ENCODE results near the gene FBXW5. TPM values are rescaled to one million over a fixed set of nuclear protein-coding genes. Genes with fewer than 3 reads are reported as not detected.

FBXW5 gene
- total RNA-seq, 1 experiment from 2014 or later = 66.8 TPM

- H3K27me3 ChIP-seq (replicated peaks; ENCODE audit: control insufficient read depth, insufficient read depth, low read length) = no peaks in the 10 kb centered on the region
- ChIA-PET POLR2A (no interaction called here), CTCF (interaction anchor here (0.6 kb wide), 3 partner anchors 11 to 623 kb away, joined by 3 to 5 read pairs (median 4); no protein-coding TSS in a partner anchor)
- peak overlapping the region; percentile 35 for H3K27ac Mint-ChIP-seq (ENCODE audit: unreplicated experiment)
- no peaks in the 10 kb centered on the region for H3K36me3 ChIP-seq (ENCODE audit: control insufficient read depth, insufficient read depth, low read length)
- no TSS peak for BruUV-seq (replicated peaks)
- H3K4me3 Mint-ChIP-seq (ENCODE audit: unreplicated experiment) = no peak overlapping the region
- peaks cover 12% of the 10 kb centered on the region for H3K9me3 Mint-ChIP-seq (ENCODE audit: unreplicated experiment)
- peaks cover 6% of the 10 kb centered on the region for H3K36me3 Mint-ChIP-seq (ENCODE audit: insufficient read depth, unreplicated experiment)
- no peak for TF ChIP-seq CTCF (IDR thresholded peaks at IDR 0.05; ENCODE audit: insufficient read depth in 1 of 2, low read depth in 1 of 2, low read length in 1 of 2, severe bottlenecking in 1 of 2, unreplicated experiment in 1 of 2)
- H3K4me1 ChIP-seq = peaks cover 11% of the 10 kb centered on the region
- intact Hi-C loops (cut with micrococcal nuclease; ENCODE audit: unreplicated experiment) = no loop called here
- DNase-seq = no peak
- no peaks in the 10 kb centered on the region for H3K4me1 Mint-ChIP-seq (ENCODE audit: low read depth, unreplicated experiment)
- H3K27me3 Mint-ChIP-seq (ENCODE audit: insufficient read depth, unreplicated experiment) = no peaks in the 10 kb centered on the region
- H3K4me3 ChIP-seq (ENCODE audit: low read depth, low read length) = no peak overlapping the region
- H3K9me3 ChIP-seq = no peaks in the 10 kb centered on the region
Measured at GRCh38 chr9:136958898-136959850, 14.6 kb upstream of the FBXW5 start.

GRCh38 chr9:136958473-136958872, 13.9 kb upstream of the FBXW5 start:
- Mint-ChIP-seq H3K27me3 (ENCODE audit: insufficient read depth, unreplicated experiment) (no peaks in the 10 kb centered on the region), H3K27ac (ENCODE audit: unreplicated experiment) (no peak overlapping the region), H3K4me3 (ENCODE audit: unreplicated experiment) (no peak overlapping the region), H3K36me3 (ENCODE audit: insufficient read depth, unreplicated experiment) (peaks cover 6% of the 10 kb centered on the region), H3K4me1 (ENCODE audit: low read depth, unreplicated experiment) (no peaks in the 10 kb centered on the region), H3K9me3 (ENCODE audit: unreplicated experiment) (peaks cover 12% of the 10 kb centered on the region)
- no peak for DNase-seq
- TF ChIP-seq CTCF (IDR thresholded peaks at IDR 0.05; ENCODE audit: insufficient read depth in 1 of 2, low read depth in 1 of 2, low read length in 1 of 2, severe bottlenecking in 1 of 2, unreplicated experiment in 1 of 2) = no peak
- H3K4me1 ChIP-seq = peaks cover 8% of the 10 kb centered on the region
- H3K36me3 ChIP-seq (ENCODE audit: control insufficient read depth, insufficient read depth, low read length) = no peaks in the 10 kb centered on the region
- H3K4me3 ChIP-seq (ENCODE audit: low read depth, low read length) = no peak overlapping the region
- H3K27me3 ChIP-seq (replicated peaks; ENCODE audit: control insufficient read depth, insufficient read depth, low read length) = no peaks in the 10 kb centered on the region
- no peaks in the 10 kb centered on the region for H3K9me3 ChIP-seq
- ChIA-PET POLR2A (no interaction called here), CTCF (no interaction called here)
- BruUV-seq (replicated peaks) = no TSS peak
- intact Hi-C loops (cut with micrococcal nuclease; ENCODE audit: unreplicated experiment) = no loop called here

- ChIA-PET POLR2A (no interaction called here), CTCF (no interaction called here)
- Histone ChIP-seq H3K4me3 (ENCODE audit: low read depth, low read length) (no peak overlapping the region), H3K4me1 (peaks cover 3% of the 10 kb centered on the region; the same call in 1 of the 2 replicates), H3K36me3 (ENCODE audit: control insufficient read depth, insufficient read depth, low read length) (no peaks in the 10 kb centered on the region), H3K9me3 (no peaks in the 10 kb centered on the region), H3K27me3 (replicated peaks; ENCODE audit: control insufficient read depth, insufficient read depth, low read length) (no peaks in the 10 kb centered on the region)
- no peak for DNase-seq
- Mint-ChIP-seq H3K4me1 (ENCODE audit: low read depth, unreplicated experiment) (no peaks in the 10 kb centered on the region), H3K4me3 (ENCODE audit: unreplicated experiment) (no peak overlapping the region), H3K36me3 (ENCODE audit: insufficient read depth, unreplicated experiment) (peaks cover 6% of the 10 kb centered on the region), H3K9me3 (ENCODE audit: unreplicated experiment) (peaks cover 12% of the 10 kb centered on the region), H3K27ac (ENCODE audit: unreplicated experiment) (no peak overlapping the region), H3K27me3 (ENCODE audit: insufficient read depth, unreplicated experiment) (no peaks in the 10 kb centered on the region)
- no TSS peak for BruUV-seq (replicated peaks)
- intact Hi-C loops (cut with micrococcal nuclease; ENCODE audit: unreplicated experiment) = no loop called here
- TF ChIP-seq CTCF (IDR thresholded peaks at IDR 0.05; ENCODE audit: insufficient read depth in 1 of 2, low read depth in 1 of 2, low read length in 1 of 2, severe bottlenecking in 1 of 2, unreplicated experiment in 1 of 2) = no peak
Measured at GRCh38 chr9:136957901-136958300, 13.4 kb upstream of the FBXW5 start.

All from Caco-2 (cell line).